Measurements from ENCODE around the gene MOV10L1. TPM values are rescaled to one million over a fixed set of nuclear protein-coding genes. Genes with fewer than 3 reads are reported as not detected.
"Not testable (repeated sequence)": the region's sequence is repeated elsewhere in the genome, so short reads cannot be mapped to it uniquely, and the experiment has no call there.

MOV10L1 gene
- total RNA-seq, 4 donors from 2014 or later, result 0.33 to 1.5 (median 1.0) TPM

- no peaks in the 10 kb centered on the region for H3K36me3 ChIP-seq
- H3K4me1 ChIP-seq, result peaks cover 5 to 6% of the 10 kb centered on the region in 2 donors
- H3K27me3 ChIP-seq, result no peaks in the 10 kb centered on the region
- 91 to 97% methylated on average over 12 to 17 of the region's 28 CpGs for WGBS, 2 donors
- no peak overlapping the region for H3K4me3 ChIP-seq (replicated peaks in 1 of 3)
- DNase-seq, result no peak
- TF ChIP-seq POLR2A (IDR thresholded peaks at IDR 0.05), result no peak
- TF ChIP-seq, protein P1, sequence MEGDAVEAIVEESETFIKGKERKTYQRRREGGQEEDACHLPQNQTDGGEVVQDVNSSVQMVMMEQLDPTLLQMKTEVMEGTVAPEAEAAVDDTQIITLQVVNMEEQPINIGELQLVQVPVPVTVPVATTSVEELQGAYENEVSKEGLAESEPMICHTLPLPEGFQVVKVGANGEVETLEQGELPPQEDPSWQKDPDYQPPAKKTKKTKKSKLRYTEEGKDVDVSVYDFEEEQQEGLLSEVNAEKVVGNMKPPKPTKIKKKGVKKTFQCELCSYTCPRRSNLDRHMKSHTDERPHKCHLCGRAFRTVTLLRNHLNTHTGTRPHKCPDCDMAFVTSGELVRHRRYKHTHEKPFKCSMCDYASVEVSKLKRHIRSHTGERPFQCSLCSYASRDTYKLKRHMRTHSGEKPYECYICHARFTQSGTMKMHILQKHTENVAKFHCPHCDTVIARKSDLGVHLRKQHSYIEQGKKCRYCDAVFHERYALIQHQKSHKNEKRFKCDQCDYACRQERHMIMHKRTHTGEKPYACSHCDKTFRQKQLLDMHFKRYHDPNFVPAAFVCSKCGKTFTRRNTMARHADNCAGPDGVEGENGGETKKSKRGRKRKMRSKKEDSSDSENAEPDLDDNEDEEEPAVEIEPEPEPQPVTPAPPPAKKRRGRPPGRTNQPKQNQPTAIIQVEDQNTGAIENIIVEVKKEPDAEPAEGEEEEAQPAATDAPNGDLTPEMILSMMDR (IDR thresholded peaks at IDR 0.05), result no peak
- H3K9me3 ChIP-seq, result no peaks in the 10 kb centered on the region
- intact Hi-C loops (cut with DNase I), result no loop called here
- H3K27ac ChIP-seq, result no peak overlapping the region
Observed at GRCh38 chr22:50165436-50166123, 75.8 kb downstream of the MOV10L1 start.

DNA sequence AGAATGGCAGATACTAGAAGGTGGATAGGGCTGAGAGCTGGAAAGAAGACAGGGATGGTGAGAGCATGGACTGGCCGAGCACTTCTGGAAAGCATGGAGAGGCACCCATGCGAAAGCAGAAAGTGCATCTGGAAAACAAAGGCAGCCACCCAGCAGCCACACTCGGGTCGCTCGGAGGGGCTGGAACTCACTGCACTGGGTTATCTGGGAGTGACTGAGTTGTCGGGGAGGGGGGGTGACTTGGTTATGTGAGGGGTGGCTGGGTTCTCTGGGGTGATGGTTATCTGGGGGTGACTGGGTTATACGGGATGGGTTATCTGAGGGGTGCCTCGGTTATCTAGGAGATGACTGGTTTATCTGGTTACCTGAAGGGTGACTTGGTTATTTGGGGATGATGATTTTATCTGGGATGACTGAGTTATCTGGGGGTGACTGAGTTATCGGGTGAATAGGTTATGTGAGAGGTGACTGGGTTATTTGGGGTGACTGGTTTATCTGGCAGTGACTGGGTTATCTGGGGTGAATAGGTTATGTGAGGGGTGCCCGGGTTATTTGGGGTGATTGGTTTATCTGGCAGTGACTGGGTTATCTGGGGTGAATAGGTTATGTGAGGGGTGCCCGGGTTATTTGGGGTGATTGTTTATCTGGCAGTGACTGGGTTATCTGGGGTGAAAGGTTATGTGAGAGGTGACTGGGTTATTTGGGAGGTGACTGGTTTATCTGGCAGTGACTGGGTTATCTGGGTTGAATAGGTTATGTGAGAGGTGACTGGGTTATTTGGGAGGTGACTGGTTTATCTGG lies 78.1 kb downstream of the MOV10L1 start:
- Histone ChIP-seq H3K27ac (no peak overlapping the region), H3K27me3 (no peaks in the 10 kb centered on the region), H3K4me1 (peaks cover 5 to 16% of the 10 kb centered on the region in 2 donors), H3K4me3 (replicated peaks in 1 of 3) (no peak overlapping the region), H3K9me3 (no peaks in the 10 kb centered on the region), H3K36me3 (no peaks in the 10 kb centered on the region)
- intact Hi-C loops (cut with DNase I), result no loop called here
- no peak for DNase-seq
- TF ChIP-seq, protein P1 (IDR thresholded peaks at IDR 0.05), result no peak
- no peak for TF ChIP-seq POLR2A (IDR thresholded peaks at IDR 0.05)
- WGBS, 2 donors, result 65 to 69% methylated on average over 11 of the region's 11 CpGs

DNA sequence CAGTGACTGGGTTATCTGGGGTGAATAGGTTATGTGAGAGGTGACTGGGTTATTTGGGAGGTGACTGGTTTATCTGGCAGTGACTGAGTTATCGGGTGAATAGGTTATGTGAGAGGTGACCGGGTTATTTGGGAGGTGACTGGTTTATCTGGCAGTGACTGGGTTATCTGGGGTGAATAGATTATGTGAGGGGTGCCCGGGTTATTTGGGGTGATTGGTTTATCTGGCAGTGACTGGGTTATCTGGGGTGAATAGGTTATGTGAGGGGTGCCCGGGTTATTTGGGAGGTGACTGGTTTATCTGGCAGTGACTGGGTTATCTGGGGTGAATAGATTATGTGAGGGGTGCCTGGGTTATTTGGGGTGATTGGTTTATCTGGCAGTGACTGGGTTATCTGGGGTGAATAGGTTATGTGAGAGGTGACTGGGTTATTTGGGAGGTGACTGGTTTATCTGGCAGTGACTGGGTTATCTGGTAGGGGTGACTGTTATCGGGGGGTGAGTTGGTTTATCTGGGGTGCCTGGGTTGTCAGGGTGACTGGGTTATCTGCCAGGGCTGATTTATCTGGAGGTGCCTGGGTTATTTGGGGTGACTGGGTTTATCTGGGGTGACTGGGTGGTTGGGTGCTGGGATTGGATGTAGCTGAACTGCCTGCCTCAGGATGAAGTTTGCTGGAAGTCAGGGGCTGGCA lies 78.8 kb downstream of the MOV10L1 start:
- H3K27ac ChIP-seq; H3K27me3 ChIP-seq; H3K4me3 ChIP-seq (replicated peaks in 1 of 3); H3K9me3 ChIP-seq; H3K36me3 ChIP-seq; DNase-seq; intact Hi-C loops (cut with DNase I): not testable (repeated sequence)
- 78 to 80% methylated on average over 5 of the region's 5 CpGs for WGBS, 2 donors
- H3K4me1 ChIP-seq, result peaks cover 5 to 16% of the 10 kb centered on the region in 2 donors

DNA sequence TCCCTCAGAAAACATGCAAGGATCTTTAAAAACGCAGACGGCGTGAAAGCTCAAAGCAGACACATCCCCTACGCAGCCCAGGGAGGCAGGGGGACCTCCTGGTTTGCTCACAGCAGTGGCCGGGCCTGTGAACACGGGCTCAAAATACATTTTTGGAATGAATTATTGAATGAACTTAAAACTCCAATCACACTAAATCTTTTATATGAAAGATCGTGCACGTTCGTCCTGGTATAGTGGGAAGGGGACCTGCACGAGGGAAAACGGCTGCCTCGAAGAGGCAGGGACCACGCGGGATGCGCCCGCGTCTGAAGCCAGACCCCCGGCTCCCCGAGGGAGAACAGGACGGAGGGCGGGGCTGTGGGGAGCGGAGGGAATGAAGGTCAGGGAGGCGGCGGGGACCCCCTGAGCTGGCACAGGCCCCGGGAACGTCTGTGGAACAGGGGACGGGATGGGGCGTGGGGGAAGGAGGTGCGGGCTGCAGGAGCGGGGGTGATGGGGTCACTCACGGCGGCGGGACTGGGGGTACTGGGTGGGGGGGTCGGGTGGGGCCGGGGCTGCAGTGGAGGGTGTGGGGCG lies 79.5 kb downstream of the MOV10L1 start:
- Histone ChIP-seq H3K9me3 (no peaks in the 10 kb centered on the region), H3K27ac (no peak overlapping the region), H3K4me3 (replicated peaks in 1 of 3) (peak overlapping the region in 1 of 3 donors; percentile 46), H3K4me1 (peaks cover 5 to 16% of the 10 kb centered on the region in 2 donors), H3K36me3 (no peaks in the 10 kb centered on the region), H3K27me3 (no peaks in the 10 kb centered on the region)
- intact Hi-C loops (cut with DNase I), result no loop called here
- no peak for DNase-seq
- TF ChIP-seq POLR2A (IDR thresholded peaks at IDR 0.05), result no peak
- TF ChIP-seq, protein P1 (IDR thresholded peaks at IDR 0.05), result no peak
- WGBS, 2 donors, result 28 to 37% methylated on average over 24 of the region's 36 CpGs

DNA sequence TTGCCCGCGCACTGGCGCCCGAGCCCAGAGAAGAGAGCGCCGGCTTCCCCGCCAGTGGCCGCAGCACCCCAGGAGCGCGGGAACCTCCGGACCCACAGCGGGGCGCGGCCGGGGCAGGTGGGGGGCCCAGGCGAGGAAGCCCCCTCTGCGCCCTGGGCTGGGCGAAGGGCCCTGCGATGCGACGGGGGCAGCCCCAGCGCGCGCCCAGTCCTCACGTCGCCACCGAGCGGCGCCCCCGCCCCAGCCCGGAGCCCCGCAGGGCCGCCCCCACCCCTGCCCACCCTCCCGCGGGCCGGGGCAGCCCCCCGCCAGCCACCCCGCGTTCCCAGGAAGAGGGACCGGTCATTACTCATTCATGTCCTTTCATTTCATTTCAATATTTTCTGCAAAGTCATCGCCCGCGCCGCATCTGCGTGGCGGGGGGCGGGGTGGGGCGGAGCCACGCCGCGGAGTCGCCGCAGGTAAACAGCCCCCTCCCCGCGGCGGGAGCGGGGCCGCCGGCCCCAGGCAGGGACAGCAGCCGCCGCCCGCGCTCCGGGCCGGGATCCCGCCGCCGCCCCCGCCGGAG lies 80.1 kb downstream of the MOV10L1 start:
- no peaks in the 10 kb centered on the region for H3K36me3 ChIP-seq
- H3K27me3 ChIP-seq, result no peaks in the 10 kb centered on the region
- H3K4me1 ChIP-seq, result peaks cover 5 to 16% of the 10 kb centered on the region in 2 donors
- peak overlapping the region in 1 of 3 donors; percentile 46 for H3K4me3 ChIP-seq (replicated peaks in 1 of 3)
- H3K27ac ChIP-seq, result no peak overlapping the region
- DNase-seq, result peak; percentile 46 to 50
- no peaks in the 10 kb centered on the region for H3K9me3 ChIP-seq
- peak in 1 of 2 donors; percentile 39 for TF ChIP-seq POLR2A (IDR thresholded peaks at IDR 0.05)
- TF ChIP-seq, protein P1 (IDR thresholded peaks at IDR 0.05), result peak in 1 of 6 experiments; percentile 14
- 4% methylated on average over 5 of the region's 70 CpGs; no CpG with 5 or more reads in 1 of the 2 donors for whole genome bisulfite sequencing, 2 donors
- intact Hi-C loops (cut with DNase I), result no loop called here

Measured in thyroid gland (tissue), 4 donors.